GM18507 (cell line): ENCODE data around the gene ACO2.
"Not testable (repeated sequence)": the region's sequence is repeated elsewhere in the genome, so short reads cannot be mapped to it uniquely, and the experiment has no call there.

Experiments
- DNase-seq: peaks from one replicate; pipeline ENCODE4 v3.0.0; 2011; ENCODE audit warnings: low read depth; ENCODE audit not compliant: insufficient read length; ENCODE audit errors: extremely low spot score
- FAIRE-seq: peaks from 2 replicates; lab custom pipeline; 2011; peaks lifted over from hg19 to GRCh38; lab: Jason Lieb, UNC

Gene ACO2

GRCh38 chr22:41468381-41469217 is at the start of gene ACO2, which contains the start of gene PHF5A:
Gene ACO2, plus strand, starts transcription at chr22:41469117. Its CDS starts 30 bp downstream, at chr22:41469147.
Gene PHF5A, minus strand, starts transcription at chr22:41468692. Its CDS starts 39 bp downstream, at chr22:41468653.
- DNase-seq (peak; percentile 80), FAIRE-seq (peak; percentile 99)

GRCh38 chr22:41425660-41426365 is 43.1 kb upstream of the ACO2 start:
- peak; percentile 64 for FAIRE-seq
- no peak for DNase-seq

DNA sequence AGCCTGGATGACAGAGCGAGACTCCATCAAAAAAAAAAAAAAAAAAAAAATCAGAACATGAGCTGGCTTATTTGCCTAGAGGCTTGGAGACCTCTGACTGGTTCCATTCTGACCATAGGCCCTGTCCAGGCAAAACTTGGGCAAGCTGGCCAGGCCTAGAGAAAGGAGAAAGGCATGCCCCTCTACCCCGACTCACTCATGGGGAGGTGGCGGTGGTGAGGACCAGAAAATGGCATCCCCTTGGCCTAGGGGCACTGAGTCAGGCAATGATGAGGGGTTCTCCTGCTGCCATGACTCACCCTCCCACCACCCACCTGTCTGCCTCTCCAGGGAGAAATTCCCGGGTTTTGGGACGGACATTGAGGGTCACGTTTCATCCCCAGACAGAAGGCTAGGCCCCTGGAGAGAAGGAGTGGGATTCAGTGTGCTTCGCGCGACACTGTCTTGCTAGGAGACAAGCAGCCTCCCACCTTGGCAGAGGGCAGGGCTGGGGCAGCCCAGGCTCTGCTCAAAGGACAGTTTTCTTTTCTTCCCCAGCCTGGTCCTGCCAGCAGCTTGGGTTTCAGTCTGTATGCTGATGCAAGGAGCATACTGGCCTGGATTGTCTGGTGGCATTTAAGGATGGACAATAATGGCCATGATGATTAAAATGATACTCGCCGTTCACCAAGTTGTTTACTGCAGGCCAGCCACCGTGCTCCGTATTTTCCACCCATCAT is 39.5 kb upstream of the ACO2 start:
- FAIRE-seq (no peak), DNase-seq (no peak)

- DNase-seq = no peak
- FAIRE-seq = no peak
Observed at GRCh38 chr22:41429951-41430332, 39.0 kb upstream of the ACO2 start.

GRCh38 chr22:41431656-41432055 is 37.3 kb upstream of the ACO2 start:
- FAIRE-seq = no peak

GRCh38 chr22:41433480-41433879 is 35.4 kb upstream of the ACO2 start:
- FAIRE-seq, DNase-seq: not testable (repeated sequence)

More at GRCh38 chr22:41431656-41432055, 37.3 kb upstream of the ACO2 start:
- DNase-seq = no peak

GRCh38 chr22:41434361-41435003 is 34.4 kb upstream of the ACO2 start:
- not testable (repeated sequence) for FAIRE-seq

DNA sequence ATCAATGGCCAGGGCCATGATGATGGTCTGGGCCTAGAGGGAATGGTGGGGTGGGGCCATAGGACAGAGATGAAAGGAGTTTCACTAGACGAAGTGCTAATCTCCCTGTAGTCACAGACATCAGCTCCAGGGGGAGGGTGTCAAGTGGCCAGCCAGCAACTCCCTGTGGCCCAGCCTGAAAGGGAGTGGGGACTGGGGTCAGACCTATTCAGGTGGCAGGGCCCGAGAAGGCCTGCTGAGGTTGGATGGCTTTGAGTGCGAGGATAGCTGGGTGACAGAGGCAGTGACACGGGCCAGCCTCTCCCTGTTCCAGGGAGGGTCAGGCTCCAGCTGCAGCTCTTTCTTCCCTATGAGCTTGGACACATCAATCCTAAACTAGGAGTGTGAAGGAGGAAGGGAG is 33.4 kb upstream of the ACO2 start:
- DNase-seq = no peak
- no peak for FAIRE-seq

More at GRCh38 chr22:41434361-41435003, 34.4 kb upstream of the ACO2 start:
- DNase-seq = not testable (repeated sequence)

DNA sequence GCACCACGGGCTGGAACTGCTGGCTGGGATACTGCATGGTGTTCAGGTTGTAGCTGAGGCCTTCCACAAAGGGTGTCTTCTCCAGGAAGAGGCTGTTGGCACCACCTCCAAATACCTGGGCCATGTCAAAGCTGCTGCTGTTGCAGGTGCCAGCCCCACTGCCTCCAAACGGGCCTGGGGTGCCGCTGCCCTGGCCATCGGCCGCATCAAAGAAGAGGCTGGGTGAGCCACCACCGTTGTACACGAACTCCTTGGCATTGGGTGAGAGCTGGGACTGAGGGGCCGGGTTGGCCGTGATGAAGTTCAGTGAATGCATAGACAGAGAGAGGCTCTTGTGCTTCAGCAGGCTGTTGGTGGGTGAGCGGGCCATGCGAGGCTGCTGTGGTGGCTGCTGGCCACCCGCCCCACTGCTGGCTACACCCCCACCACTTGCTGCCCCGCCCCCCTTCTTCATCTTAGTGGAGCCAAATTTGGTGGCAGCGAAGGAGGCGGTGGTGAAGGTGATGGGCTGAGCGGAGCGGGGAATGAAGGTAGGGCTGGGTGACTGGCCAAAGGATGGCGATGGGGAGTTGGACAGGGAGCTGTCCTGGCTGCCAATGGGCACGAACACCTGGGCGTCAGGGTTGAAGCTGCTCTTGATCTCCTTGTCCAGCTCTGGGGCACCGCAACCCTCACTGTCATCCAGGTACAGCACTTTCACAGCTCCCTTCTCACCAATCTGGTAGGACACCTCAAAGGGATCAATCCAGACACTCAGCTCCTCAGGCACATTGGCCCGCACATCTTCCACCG is 32.4 kb upstream of the ACO2 start:
- FAIRE-seq = no peak

DNA sequence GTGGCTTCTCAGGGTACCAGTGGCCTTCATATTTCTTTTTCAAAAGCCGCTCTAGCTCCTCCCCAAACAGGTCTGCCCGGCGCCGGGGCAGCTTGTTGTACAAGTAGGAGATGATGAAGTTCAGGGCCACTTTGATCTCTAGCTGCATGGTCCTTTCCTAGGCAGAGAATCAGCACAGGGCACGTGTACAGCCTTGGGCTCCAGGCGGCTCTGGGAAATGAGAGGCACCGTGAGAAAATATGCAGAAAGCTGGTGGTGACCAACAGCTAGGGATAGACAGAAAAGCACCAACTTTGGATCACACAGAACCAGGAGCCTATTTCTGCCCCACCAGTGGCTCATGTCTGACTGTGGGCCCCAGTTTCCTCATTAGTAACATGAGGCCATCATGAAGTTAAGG is 31.7 kb upstream of the ACO2 start:
- no peak for FAIRE-seq
- no peak for DNase-seq

More for the DNA sequence above, 32.4 kb upstream of the ACO2 start:
- no peak for DNase-seq

GRCh38 chr22:41440511-41440910 is 28.4 kb upstream of the ACO2 start:
- not testable (repeated sequence) for FAIRE-seq, DNase-seq

GRCh38 chr22:41442240-41442792 is 26.6 kb upstream of the ACO2 start:
- no peak for DNase-seq
- FAIRE-seq = no peak

- DNase-seq = peak; percentile 69
- FAIRE-seq = peak; percentile 98
Observed at GRCh38 chr22:41444360-41445128, 24.4 kb upstream of the ACO2 start.

DNA sequence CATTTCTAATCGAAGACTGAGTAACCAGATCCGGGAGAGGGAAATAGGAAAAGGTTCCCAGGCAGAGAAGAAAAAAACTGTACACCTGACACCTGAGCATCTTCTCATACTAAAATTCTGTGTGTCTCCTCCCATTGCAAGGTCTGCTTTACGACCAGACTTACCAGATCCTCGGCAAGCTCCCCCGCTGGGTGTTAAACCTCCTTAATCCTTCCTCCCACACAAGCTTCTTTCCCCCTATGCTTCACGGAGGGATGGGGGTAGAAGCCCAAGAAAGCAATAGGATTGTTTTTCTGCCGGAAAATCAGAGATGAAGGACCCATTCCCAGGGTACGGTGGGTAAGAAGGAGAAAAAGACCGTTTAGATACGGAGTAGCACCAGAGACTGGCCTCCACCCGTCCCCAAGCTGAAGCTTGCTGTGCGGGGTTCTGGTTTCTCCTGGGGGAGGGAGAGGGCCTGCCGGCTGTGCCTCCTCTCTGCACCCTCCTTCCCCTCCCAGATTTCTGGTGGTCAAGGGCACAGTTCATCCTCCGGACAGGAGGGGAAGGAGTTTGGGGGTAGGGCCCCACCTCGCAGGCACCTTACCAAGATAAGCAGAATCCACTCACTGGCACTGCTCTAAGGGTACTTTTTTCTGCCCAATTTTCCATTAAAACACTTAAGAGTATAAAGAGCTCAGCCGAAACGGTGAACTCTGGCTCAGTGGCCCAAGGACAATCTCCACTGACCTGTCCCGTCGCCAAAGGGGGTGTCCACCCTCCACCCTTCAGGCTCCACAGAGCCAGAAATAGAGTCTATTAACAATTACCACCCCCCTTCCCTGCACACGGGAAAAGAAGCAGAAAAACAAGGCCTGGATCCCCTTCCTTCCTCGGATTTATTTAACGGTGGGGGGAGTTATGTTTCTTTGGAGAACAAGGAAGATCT is 23.5 kb upstream of the ACO2 start:
- no peak for DNase-seq
- FAIRE-seq = peak; percentile 33

DNA sequence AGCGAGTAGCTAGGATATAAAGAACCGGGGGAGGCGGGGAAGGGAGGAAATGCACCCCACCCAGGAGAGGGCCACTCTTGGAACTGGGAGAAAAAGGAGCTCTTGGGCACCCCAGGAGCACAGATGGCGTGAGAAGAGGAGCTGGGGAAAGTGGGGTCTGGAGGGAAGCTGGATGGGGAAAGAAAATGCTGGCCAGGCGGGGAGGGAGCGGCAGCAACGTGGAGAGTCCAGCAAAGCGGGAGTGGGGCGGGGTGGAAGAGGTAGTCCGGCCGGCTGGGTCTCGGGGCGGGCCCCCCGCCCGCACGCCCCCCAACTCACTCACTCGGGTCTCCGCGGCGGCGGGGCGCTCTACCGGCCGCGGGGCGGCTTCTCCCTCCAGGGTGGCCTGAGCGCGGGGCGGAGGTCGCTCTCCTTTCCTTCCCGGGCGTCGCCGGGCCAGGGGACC is 22.8 kb upstream of the ACO2 start:
- DNase-seq (no peak), FAIRE-seq (no peak)

DNA sequence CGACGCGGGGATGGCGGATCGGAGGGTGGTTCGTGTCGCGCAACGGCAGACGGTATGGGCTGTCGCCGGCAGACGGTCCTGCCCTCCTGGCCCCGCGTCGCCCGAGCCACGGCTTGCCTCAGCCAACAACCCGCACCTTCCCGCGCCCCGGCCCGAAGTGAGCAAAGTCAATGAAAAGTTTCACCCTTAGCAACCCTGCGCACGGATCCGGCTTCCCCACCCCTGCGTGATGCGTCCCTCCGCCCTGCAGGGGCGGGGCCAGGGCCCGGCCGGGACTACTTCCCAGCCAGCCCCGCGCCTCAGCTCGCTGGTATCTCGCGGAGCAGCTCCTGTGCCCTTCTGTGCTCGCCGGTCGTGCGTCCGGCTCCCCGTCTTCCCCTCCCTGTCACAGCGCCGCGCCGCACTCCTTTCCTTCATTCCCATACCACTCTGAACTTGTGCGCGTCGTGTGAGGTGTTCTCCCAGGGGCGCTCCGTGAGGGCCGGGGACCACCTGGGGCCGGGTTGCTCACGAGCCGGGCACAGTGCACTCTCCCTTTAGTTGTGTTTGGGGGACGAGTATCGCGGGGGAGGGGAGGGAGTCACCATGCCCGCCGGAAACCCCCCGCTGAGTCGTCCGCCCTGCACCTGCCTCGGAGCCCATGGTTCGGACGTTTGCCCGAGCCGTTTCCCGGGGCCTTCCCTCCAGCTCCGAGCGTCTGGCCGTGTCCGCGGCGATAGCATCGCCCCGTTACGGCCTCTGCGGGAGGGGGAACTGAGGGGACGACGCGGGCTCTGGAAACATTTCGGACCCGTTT is 22.1 kb upstream of the ACO2 start, which contains the start of gene TOB2:
Gene TOB2 (minus strand): TSS at position 163 of the 796 bp plus-strand sequence. CDS start 9,456 bp downstream, outside the sequence.
- DNase-seq = peak; percentile 60
- FAIRE-seq = peak; percentile 94
